Measurements from ENCODE around the gene FOXJ3. TPM values are rescaled to one million over a fixed set of nuclear protein-coding genes. Genes with fewer than 3 reads are reported as not detected.

Gene FOXJ3
- total RNA-seq, 1 experiment from 2014 or later, result 51.4 TPM

DNA sequence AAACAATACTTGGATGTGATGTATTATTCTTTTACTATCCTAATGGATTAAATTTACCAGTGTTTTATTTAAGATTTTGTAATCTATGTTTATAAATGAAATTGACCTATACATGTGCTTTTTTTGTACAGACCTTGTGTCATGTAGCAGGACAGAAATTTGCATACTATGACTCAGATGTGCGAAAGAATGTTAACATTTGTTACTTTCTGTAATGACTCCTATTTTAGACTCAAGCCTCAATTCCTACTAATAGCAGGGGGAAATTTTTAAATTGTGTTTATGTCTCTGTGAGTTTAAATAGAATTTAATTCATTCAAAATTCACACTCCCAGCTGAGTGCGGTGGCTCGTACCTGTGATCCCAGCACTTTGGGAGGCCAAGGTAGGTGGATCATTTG lies 23.8 kb upstream of the FOXJ3 start:
- Mint-ChIP-seq H3K9me3 (ENCODE audit: low read depth, unreplicated experiment) (no peaks in the 10 kb centered on the region), H3K4me1 (ENCODE audit: low read depth, unreplicated experiment) (no peaks in the 10 kb centered on the region), H3K36me3 (ENCODE audit: insufficient read depth, unreplicated experiment) (no peaks in the 10 kb centered on the region), H3K4me3 (ENCODE audit: low read depth, unreplicated experiment) (no peak overlapping the region), H3K27ac (ENCODE audit: unreplicated experiment) (no peak overlapping the region), H3K27me3 (ENCODE audit: unreplicated experiment) (peaks cover 32% of the 10 kb centered on the region)
- intact Hi-C loops (cut with micrococcal nuclease; ENCODE audit: unreplicated experiment), result no loop called here
- BruUV-seq (replicated peaks), result no TSS peak
- no peak for DNase-seq
- TF ChIP-seq, protein P1, sequence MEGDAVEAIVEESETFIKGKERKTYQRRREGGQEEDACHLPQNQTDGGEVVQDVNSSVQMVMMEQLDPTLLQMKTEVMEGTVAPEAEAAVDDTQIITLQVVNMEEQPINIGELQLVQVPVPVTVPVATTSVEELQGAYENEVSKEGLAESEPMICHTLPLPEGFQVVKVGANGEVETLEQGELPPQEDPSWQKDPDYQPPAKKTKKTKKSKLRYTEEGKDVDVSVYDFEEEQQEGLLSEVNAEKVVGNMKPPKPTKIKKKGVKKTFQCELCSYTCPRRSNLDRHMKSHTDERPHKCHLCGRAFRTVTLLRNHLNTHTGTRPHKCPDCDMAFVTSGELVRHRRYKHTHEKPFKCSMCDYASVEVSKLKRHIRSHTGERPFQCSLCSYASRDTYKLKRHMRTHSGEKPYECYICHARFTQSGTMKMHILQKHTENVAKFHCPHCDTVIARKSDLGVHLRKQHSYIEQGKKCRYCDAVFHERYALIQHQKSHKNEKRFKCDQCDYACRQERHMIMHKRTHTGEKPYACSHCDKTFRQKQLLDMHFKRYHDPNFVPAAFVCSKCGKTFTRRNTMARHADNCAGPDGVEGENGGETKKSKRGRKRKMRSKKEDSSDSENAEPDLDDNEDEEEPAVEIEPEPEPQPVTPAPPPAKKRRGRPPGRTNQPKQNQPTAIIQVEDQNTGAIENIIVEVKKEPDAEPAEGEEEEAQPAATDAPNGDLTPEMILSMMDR (IDR thresholded peaks at IDR 0.05; ENCODE audit: unreplicated experiment), result no peak
- CTCF ChIA-PET, result interaction anchor here (0.7 kb wide), 1 partner anchor 258 kb away, joined by 4 read pairs; no protein-coding TSS in a partner anchor

- Mint-ChIP-seq H3K9me3 (ENCODE audit: low read depth, unreplicated experiment) (no peaks in the 10 kb centered on the region), H3K4me1 (ENCODE audit: low read depth, unreplicated experiment) (no peaks in the 10 kb centered on the region), H3K27ac (ENCODE audit: unreplicated experiment) (no peak overlapping the region), H3K36me3 (ENCODE audit: insufficient read depth, unreplicated experiment) (no peaks in the 10 kb centered on the region), H3K27me3 (ENCODE audit: unreplicated experiment) (peaks cover 40% of the 10 kb centered on the region), H3K4me3 (ENCODE audit: low read depth, unreplicated experiment) (no peak overlapping the region)
- intact Hi-C loops (cut with micrococcal nuclease; ENCODE audit: unreplicated experiment), result no loop called here
- no TSS peak for BruUV-seq (replicated peaks)
- DNase-seq, result no peak
- TF ChIP-seq, protein P1 (IDR thresholded peaks at IDR 0.05; ENCODE audit: unreplicated experiment), result no peak
- CTCF ChIA-PET, result no interaction called here
These were observed 15.1 kb upstream of the FOXJ3 start for GRCh38 chr1:42350086-42350485.

- no peaks in the 10 kb centered on the region for H3K4me1 Mint-ChIP-seq (ENCODE audit: low read depth, unreplicated experiment)
- H3K27ac Mint-ChIP-seq (ENCODE audit: unreplicated experiment), result no peak overlapping the region
- intact Hi-C loops (cut with micrococcal nuclease; ENCODE audit: unreplicated experiment), result no loop called here
- BruUV-seq (replicated peaks), result no TSS peak
- TF ChIP-seq, protein P1 (IDR thresholded peaks at IDR 0.05; ENCODE audit: unreplicated experiment), result no peak
- H3K4me3 Mint-ChIP-seq (ENCODE audit: low read depth, unreplicated experiment), result no peak overlapping the region
- CTCF ChIA-PET, result no interaction called here
- peaks cover 39% of the 10 kb centered on the region for H3K27me3 Mint-ChIP-seq (ENCODE audit: unreplicated experiment)
- H3K9me3 Mint-ChIP-seq (ENCODE audit: low read depth, unreplicated experiment), result no peaks in the 10 kb centered on the region
- no peaks in the 10 kb centered on the region for H3K36me3 Mint-ChIP-seq (ENCODE audit: insufficient read depth, unreplicated experiment)
- no peak for DNase-seq
These were observed 13.5 kb upstream of the FOXJ3 start for GRCh38 chr1:42348498-42348897.

GRCh38 chr1:42343049-42343448 lies 8.0 kb upstream of the FOXJ3 start:
- Mint-ChIP-seq H3K27me3 (ENCODE audit: unreplicated experiment) (no peaks in the 10 kb centered on the region), H3K36me3 (ENCODE audit: insufficient read depth, unreplicated experiment) (no peaks in the 10 kb centered on the region), H3K4me3 (ENCODE audit: low read depth, unreplicated experiment) (no peak overlapping the region), H3K4me1 (ENCODE audit: low read depth, unreplicated experiment) (peaks cover 22% of the 10 kb centered on the region), H3K27ac (ENCODE audit: unreplicated experiment) (no peak overlapping the region), H3K9me3 (ENCODE audit: low read depth, unreplicated experiment) (no peaks in the 10 kb centered on the region)
- intact Hi-C loops (cut with micrococcal nuclease; ENCODE audit: unreplicated experiment), result loop anchor here (5.0 kb wide), 3 partner anchors 119 to 349 kb away; partner anchors contain the start of gene CCDC30
- BruUV-seq (replicated peaks), result no TSS peak
- TF ChIP-seq, protein P1 (IDR thresholded peaks at IDR 0.05; ENCODE audit: unreplicated experiment), result no peak
- CTCF ChIA-PET, result no interaction called here
- no peak for DNase-seq

Measured in Calu3 (cell line).